ENCODE data around the gene LECT2.

DNA sequence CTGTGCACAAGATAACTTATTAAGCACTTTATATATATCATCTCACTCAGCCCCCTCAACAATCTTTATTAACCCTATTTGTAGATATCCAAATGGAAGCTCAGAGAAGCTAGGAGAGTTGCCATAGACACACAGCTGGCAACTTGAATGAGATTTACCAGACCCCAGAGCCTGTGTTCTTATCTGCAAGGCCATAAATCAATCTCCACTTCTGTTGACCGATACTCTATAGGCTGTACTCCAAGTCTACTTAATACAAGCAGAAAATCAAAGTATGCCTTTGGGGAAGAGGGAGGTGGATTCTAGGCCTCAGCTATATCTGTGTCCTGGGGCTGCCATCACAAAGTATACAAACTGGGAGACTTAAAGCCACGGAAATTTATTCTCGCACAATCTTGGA is 53.1 kb downstream of the LECT2 start:
- TF ChIP-seq, protein P1, sequence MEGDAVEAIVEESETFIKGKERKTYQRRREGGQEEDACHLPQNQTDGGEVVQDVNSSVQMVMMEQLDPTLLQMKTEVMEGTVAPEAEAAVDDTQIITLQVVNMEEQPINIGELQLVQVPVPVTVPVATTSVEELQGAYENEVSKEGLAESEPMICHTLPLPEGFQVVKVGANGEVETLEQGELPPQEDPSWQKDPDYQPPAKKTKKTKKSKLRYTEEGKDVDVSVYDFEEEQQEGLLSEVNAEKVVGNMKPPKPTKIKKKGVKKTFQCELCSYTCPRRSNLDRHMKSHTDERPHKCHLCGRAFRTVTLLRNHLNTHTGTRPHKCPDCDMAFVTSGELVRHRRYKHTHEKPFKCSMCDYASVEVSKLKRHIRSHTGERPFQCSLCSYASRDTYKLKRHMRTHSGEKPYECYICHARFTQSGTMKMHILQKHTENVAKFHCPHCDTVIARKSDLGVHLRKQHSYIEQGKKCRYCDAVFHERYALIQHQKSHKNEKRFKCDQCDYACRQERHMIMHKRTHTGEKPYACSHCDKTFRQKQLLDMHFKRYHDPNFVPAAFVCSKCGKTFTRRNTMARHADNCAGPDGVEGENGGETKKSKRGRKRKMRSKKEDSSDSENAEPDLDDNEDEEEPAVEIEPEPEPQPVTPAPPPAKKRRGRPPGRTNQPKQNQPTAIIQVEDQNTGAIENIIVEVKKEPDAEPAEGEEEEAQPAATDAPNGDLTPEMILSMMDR (IDR thresholded peaks at IDR 0.05) = no peak
- no peak for TF ChIP-seq ZFX (IDR thresholded peaks at IDR 0.05; ENCODE audit: borderline replicate concordance)

Measured in 22Rv1 (cell line).